Fibroblast of villous mesenchyme (primary cell): ENCODE results near the gene FNIP1. TPM values are rescaled to one million over a fixed set of nuclear protein-coding genes. Genes with fewer than 3 reads are reported as not detected.
"Not testable (repeated sequence)": the region's sequence is repeated elsewhere in the genome, so short reads cannot be mapped to it uniquely, and the experiment has no call there.

Source experiments
- DNase-seq: peaks from one replicate; pipeline ENCODE4 v3.0.0-alpha.2; 2010; ENCODE audit warnings: low read depth
- H3K4me3 ChIP-seq: 2 replicates; pipeline ENCODE4 v1.5.1; 2011; ENCODE audit warnings: low read depth, mild to moderate bottlenecking, low read length
- CTCF ChIP-seq: IDR thresholded peaks from 2 replicates; pipeline ENCODE4 v1.5.1; 2012; ENCODE audit warnings: low read depth, mild to moderate bottlenecking, low read length; ENCODE audit not compliant: insufficient read depth
- total RNA-seq: library from RNA; depleted of rRNA; stranded (reverse); fragments of >200 nt; gene quantifications from 2 replicates; pipeline ENCODE4 v1.2.3, GENCODE V29; 2012

FNIP1 gene
- total RNA-seq, 1 donor, result 67.8 TPM

- no peak overlapping the region for H3K4me3 ChIP-seq
- no peak for TF ChIP-seq CTCF
- DNase-seq, result no peak
These were observed 51.1 kb downstream of the FNIP1 start for GRCh38 chr5:131745703-131746102.

GRCh38 chr5:131745155-131745554 is 51.7 kb downstream of the FNIP1 start:
- no peak overlapping the region for H3K4me3 ChIP-seq
- DNase-seq, result no peak
- no peak for TF ChIP-seq CTCF

GRCh38 chr5:131740477-131740876 is 56.3 kb downstream of the FNIP1 start:
- DNase-seq, result no peak

GRCh38 chr5:131735393-131735792 is 61.4 kb downstream of the FNIP1 start:
- no peak for TF ChIP-seq CTCF
- DNase-seq, result no peak
- H3K4me3 ChIP-seq, result no peak overlapping the region

More at GRCh38 chr5:131740477-131740876, 56.3 kb downstream of the FNIP1 start:
- no peak for TF ChIP-seq CTCF
- H3K4me3 ChIP-seq, result no peak overlapping the region

- H3K4me3 ChIP-seq, DNase-seq: not testable (repeated sequence)
These were observed 61.9 kb downstream of the FNIP1 start for GRCh38 chr5:131734939-131735338.

- H3K4me3 ChIP-seq, result not testable (repeated sequence)
- peak; percentile 34 for DNase-seq
These were observed 67.5 kb downstream of the FNIP1 start for GRCh38 chr5:131729292-131729691.

GRCh38 chr5:131724089-131724488 is 72.7 kb downstream of the FNIP1 start:
- not testable (repeated sequence) for DNase-seq, H3K4me3 ChIP-seq

GRCh38 chr5:131720714-131721113 is 76.1 kb downstream of the FNIP1 start:
- no peak for TF ChIP-seq CTCF
- H3K4me3 ChIP-seq, result no peak overlapping the region
- DNase-seq, result peak; percentile 12

GRCh38 chr5:131719564-131719963 is 77.3 kb downstream of the FNIP1 start:
- no peak for TF ChIP-seq CTCF
- no peak for DNase-seq
- no peak overlapping the region for H3K4me3 ChIP-seq
